Testis (tissue), 3 donors: ENCODE results near the gene CSF2RB. TPM values are rescaled to one million over a fixed set of nuclear protein-coding genes. Genes with fewer than 3 reads are reported as not detected.

ENCODE experiments used
- DNase-seq: peaks from one replicate; pipeline ENCODE4 v3.0.0-alpha.2; 2019
- H3K27ac ChIP-seq, 2 donors: fragments of 200-600 bp; sonication (generic); one replicate each; pipeline ENCODE4 v1.5.1; 2019
- H3K27me3 ChIP-seq: fragments of 200-600 bp; sonication (generic); one replicate; pipeline ENCODE4 v1.5.1; 2019
- H3K36me3 ChIP-seq: fragments of 200-600 bp; sonication (generic); one replicate; pipeline ENCODE4 v1.5.1; 2017; ENCODE audit warnings: low read depth; ENCODE audit errors: missing control alignments
- H3K4me1 ChIP-seq: fragments of 200-600 bp; sonication (generic); one replicate; pipeline ENCODE4 v1.5.1; 2019
- H3K4me3 ChIP-seq, 2 donors: fragments of 200-600 bp; sonication (generic); one replicate each; pipeline ENCODE4 v1.5.1; 2017 to 2019
- H3K9me3 ChIP-seq: fragments of 200-600 bp; sonication (generic); one replicate; pipeline ENCODE4 v1.5.1; 2017
- POLR2A ChIP-seq: fragments of 450-650 bp; IDR thresholded peaks from one replicate; pipeline ENCODE4 v1.6.1; 2017; ENCODE audit warnings: antibody characterized with exemption, mild to moderate bottlenecking, moderate library complexity
- WGBS, 2 donors: methylation state at CpG; one replicate each; pipeline ENCODE4 v1.1.5; 2018; 5-methylcytosine and 5-hydroxymethylcytosine counted together
- intact Hi-C: fragments of 100-400 bp; cut with DNase I; formaldehyde crosslinking; loops from one replicate; pipeline ENCODE4 v1.15.1; 2023; ENCODE audit warnings: low total_unique reads
- polyA plus RNA-seq: library from polyadenylated mRNA; stranded (reverse); fragments of 350-450 nt; fragmentation: Illumina TruSeq; extraction: RNeasy Lipid Tissue Mini Kit (QIAGEN cat#74804); gene quantifications from one replicate; pipeline ENCODE4 v1.2.3, GENCODE V29; 2014; ENCODE audit warnings: low read depth, low replicate concordance; ENCODE audit not compliant: insufficient read depth
- total RNA-seq, 2 donors: library from RNA; depleted of rRNA; stranded (reverse); fragments of >200 nt; gene quantifications; one replicate each; pipeline ENCODE4 v1.2.3, GENCODE V29; 2016
- TF ChIP-seq, protein P1 (sequence below), 3 experiments: fragments of 450-650 bp in 2 of 3; fragments of 200-600 bp in 1 of 3; sonication (generic) in 1 of 3; IDR thresholded peaks; one replicate each; pipeline ENCODE4 v1.5.1; 2016 to 2019; ENCODE audit warnings: antibody characterized with exemption in 3 of 3, mild to moderate bottlenecking in 2 of 3, moderate library complexity in 1 of 3

The CSF2RB gene
- total and polyA plus RNA-seq, 3 donors from 2014 or later: 2.3 to 4.0 (median 2.6) TPM

DNA sequence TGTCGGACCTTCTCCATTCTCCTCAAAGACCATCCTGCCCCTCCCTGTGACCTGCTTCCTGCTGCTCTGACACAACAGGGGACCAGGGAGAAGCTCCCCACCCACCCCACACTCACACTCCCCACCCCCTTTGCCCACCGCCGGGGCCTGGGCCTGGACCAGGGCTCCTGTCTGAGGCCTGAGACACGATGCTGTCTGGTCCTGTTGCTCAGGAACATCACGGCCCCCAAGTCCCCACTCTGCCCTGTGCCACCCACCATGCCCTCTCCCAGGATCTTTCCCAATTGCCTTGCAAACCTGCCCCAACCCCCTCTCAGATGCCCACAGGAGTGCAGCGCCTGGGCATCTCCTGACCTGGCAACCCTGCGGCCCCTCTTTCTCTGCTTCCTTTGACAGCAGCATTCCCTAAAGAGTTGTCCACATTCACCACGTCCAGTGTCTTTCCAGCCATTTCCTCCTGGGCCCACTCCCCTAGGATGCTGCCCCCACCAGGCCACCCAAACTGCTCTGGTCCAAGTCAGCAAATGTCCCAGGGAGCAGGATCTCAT is 10.8 kb downstream of the CSF2RB start:
- Histone ChIP-seq H3K4me3 (no peak overlapping the region), H3K27me3 (no peaks in the 10 kb centered on the region), H3K36me3 (no peaks in the 10 kb centered on the region), H3K4me1 (no peaks in the 10 kb centered on the region), H3K27ac (no peak overlapping the region), H3K9me3 (no peaks in the 10 kb centered on the region)
- WGBS, 2 donors: 89 to 92% methylated on average over 6 to 8 of the region's 8 CpGs
- intact Hi-C loops: no loop called here
- no peak for DNase-seq
- TF ChIP-seq, protein P1, sequence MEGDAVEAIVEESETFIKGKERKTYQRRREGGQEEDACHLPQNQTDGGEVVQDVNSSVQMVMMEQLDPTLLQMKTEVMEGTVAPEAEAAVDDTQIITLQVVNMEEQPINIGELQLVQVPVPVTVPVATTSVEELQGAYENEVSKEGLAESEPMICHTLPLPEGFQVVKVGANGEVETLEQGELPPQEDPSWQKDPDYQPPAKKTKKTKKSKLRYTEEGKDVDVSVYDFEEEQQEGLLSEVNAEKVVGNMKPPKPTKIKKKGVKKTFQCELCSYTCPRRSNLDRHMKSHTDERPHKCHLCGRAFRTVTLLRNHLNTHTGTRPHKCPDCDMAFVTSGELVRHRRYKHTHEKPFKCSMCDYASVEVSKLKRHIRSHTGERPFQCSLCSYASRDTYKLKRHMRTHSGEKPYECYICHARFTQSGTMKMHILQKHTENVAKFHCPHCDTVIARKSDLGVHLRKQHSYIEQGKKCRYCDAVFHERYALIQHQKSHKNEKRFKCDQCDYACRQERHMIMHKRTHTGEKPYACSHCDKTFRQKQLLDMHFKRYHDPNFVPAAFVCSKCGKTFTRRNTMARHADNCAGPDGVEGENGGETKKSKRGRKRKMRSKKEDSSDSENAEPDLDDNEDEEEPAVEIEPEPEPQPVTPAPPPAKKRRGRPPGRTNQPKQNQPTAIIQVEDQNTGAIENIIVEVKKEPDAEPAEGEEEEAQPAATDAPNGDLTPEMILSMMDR (IDR thresholded peaks at IDR 0.05): no peak
- no peak for TF ChIP-seq POLR2A

DNA sequence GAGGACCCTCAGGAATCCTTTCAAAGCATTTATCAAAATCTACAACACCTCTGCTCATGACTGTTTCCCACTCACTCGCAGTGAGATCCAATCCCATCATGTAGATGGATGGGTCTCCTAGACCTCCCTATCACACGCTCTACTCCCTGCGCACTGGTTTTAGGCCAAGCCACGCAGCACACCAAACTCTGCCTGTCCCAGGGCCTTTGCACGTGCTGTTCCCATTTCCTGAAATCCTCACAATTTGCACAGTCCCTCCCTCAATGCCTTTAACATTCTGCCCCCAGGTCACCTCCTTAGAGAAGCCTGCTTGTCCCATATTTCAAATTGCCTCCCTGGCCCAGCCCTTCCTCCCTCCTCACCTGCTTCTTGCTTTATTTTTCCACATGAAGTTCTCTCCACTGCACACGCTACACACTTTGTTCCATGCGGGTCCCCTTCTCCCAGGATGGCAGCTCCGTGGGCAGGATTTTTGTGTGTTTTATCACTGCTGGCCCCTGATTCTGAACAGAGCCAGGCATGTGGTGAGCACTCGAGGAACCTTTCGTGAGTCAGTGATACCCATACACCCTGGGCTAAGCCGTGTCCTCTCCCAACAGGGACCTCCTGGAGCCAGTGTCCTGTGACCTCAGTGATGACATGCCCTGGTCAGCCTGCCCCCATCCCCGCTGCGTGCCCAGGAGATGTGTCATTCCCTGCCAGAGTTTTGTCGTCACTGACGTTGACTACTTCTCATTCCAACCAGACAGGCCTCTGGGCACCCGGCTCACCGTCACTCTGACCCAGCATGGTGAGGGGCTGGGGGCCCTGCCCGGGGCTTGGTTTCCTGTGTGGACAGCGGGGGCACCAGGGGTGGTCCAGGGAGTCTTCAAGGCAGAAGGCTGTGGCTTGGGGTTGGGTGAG is 12.2 kb downstream of the CSF2RB start:
- no peaks in the 10 kb centered on the region for H3K36me3 ChIP-seq
- H3K27me3 ChIP-seq: no peaks in the 10 kb centered on the region
- H3K4me1 ChIP-seq: no peaks in the 10 kb centered on the region
- 89 to 96% methylated on average over 12 to 19 of the region's 19 CpGs for WGBS, 2 donors
- intact Hi-C loops: no loop called here
- no peak for DNase-seq
- H3K9me3 ChIP-seq: no peaks in the 10 kb centered on the region
- TF ChIP-seq, protein P1 (IDR thresholded peaks at IDR 0.05): no peak
- TF ChIP-seq POLR2A: no peak
- no peak overlapping the region for H3K4me3 ChIP-seq
- no peak overlapping the region for H3K27ac ChIP-seq

DNA sequence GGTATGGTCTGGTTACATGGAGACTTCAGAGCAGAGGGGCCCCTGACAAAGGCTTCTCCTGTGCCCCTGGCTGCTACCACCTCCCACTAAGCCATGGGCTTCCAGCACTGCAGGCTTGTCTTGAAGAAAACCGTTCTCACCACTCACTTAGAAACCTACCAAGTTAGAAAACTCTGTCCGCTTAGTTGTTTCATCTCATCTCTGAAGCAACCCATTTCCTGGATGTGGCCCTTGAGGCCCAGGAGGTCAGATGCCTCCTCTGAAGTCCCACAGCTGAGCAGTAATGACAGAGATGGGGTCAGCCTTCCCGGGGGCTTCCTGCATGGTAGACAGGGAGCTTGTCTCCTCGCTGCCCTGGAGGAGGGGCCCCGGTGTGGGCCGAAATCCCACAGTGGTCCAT is 12.9 kb downstream of the CSF2RB start:
- TF ChIP-seq, protein P1 (IDR thresholded peaks at IDR 0.05): no peak
- TF ChIP-seq POLR2A: no peak
- H3K27me3 ChIP-seq: no peaks in the 10 kb centered on the region
- 87 to 94% methylated on average over 6 of the region's 6 CpGs for WGBS, 2 donors
- no peak overlapping the region for H3K4me3 ChIP-seq
- no peaks in the 10 kb centered on the region for H3K36me3 ChIP-seq
- no peaks in the 10 kb centered on the region for H3K9me3 ChIP-seq
- no peak overlapping the region for H3K27ac ChIP-seq
- no peak for DNase-seq
- H3K4me1 ChIP-seq: no peaks in the 10 kb centered on the region
- intact Hi-C loops: no loop called here

DNA sequence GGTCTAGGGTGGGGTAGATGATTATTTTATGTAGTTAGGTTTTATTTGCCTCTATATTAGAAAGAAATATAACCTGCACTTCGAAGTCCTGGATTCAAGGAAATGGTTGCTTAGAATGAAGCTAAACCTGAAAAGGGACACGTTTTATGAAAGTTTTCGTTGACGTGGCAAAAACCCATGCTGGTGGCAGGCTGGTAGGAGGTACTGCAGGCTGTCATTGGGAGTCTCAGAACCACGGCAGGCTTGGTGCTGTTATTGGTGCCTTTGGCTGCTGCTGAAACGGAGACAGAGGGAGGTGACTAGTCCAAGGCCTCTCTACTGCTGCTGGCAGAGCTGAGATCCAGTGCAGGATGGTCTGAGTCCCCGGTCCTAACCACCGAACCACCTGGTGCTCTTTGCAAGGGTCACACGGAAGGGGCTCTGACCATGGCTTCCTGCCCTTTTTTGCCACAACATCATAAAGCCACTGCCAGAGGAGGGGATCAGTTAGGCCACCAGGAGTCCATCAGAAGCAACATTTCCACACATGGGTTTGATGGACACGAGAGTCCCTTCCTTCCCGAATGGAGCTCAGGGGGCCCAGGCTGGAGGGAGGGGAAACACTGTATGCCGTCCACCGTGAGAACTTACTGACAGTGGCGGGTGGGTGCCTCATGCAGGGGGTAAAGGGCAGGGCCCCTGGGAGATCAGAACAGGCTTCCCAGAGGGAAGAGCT is 13.4 kb downstream of the CSF2RB start:
- TF ChIP-seq, protein P1 (IDR thresholded peaks at IDR 0.05): no peak
- no peak for TF ChIP-seq POLR2A
- WGBS, 2 donors: 79% methylated on average over 14 of the region's 14 CpGs
- Histone ChIP-seq H3K4me1 (no peaks in the 10 kb centered on the region), H3K36me3 (no peaks in the 10 kb centered on the region), H3K27me3 (no peaks in the 10 kb centered on the region), H3K27ac (no peak overlapping the region), H3K4me3 (no peak overlapping the region), H3K9me3 (no peaks in the 10 kb centered on the region)
- DNase-seq: no peak
- intact Hi-C loops: no loop called here
